Left ventricle myocardium superior (tissue), 1 donor: Measurements from ENCODE around the gene TFF2. TPM values are rescaled to one million over a fixed set of nuclear protein-coding genes. Genes with fewer than 3 reads are reported as not detected.
A peak's percentile ranks its signal among the peaks of the same experiment; 100 is the strongest.

ENCODE experiments used
- ATAC-seq: fragments of 200-7000 bp; cut with Tn5 transposase; one replicate; pipeline ENCODE4 v1.9.1; 2020; ENCODE audit warnings: mild to moderate bottlenecking, moderate library complexity
- DNase-seq: peaks from one replicate; pipeline ENCODE4 v3.0.0-alpha.2; 2020
- intact Hi-C: fragments of 100-400 bp; cut with micrococcal nuclease; formaldehyde crosslinking; loops from one replicate; pipeline ENCODE4 v1.11.0; 2022
- total RNA-seq: library from RNA; stranded (reverse); fragmentation: NEBNext Ultra II Directional; extraction: Animal tissue kit (Norgen Biotek cat#: 25700); gene quantifications from one replicate; pipeline ENCODE4 v1.2.1, GENCODE V29; 2021
- donor health status: DM: no; HTN: yes; CAD: no; lungs with severe emphysema.

TFF2 gene
- total RNA-seq, 1 donor from 2014 or later = not detected

DNA sequence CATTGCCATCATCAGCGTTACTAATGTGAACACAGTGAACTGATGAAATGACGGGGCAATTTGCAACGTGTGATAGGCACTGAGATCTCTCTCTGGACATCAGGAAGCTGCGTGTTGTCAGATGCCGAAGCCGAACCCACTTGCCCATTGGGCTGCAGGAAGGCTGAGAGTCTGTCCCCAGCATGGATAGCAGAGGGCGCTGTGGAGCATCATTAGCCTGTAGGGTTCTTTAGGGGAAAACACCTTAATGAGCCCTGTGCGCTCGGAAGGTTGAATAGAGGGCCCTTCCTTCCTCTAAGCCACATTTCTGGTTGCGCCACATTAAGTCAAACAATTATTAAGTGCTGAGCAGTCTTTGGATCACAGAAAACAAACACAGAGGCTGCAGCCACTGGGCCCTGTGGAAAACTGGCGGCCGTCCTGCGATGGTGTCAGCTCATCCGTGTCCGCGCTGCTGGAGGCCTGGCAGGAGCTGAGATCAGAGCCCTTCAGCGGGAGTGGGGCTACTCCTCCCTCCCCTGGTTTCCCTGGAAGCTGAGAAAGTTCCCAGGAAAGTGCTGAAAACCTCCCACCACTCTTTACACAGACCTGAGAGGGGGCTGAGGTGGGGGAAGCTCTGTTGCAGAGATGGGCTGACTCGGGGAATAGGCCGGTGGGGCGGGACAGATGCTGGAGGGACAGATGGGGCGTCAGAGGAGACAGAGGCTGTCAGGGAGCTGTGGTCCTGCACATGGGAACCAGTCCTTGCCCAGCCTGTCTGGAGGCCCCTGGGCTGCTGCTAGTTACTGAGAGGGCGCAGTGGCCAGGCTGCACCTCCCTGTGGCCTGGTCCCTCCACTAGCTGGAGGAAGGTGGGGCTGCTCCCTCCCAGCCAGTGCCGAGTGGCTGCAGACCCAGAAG is 12.7 kb downstream of the TFF2 start:
- ATAC-seq (peak; percentile 69), DNase-seq (peak; percentile 70)
- intact Hi-C loops = no loop called here

DNA sequence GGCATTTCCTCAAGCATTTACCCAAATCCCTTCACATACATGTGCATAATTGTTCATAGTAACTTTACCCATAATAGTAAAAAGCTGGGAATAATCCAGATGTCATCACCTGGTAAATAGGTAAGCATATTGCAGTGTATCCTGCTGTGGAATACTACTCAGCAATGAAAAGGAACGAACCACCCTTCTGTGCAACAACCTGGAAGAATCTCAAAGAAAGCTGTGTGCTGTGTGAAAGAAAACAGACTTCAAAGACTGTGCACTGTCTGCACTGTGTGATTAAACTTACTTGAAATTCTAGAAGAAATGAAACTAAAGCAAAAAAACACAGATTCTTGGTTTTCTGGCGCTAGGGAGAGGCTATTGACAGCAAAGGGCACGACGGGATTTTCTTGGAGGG is 13.5 kb downstream of the TFF2 start:
- ATAC-seq (no peak), DNase-seq (no peak)
- intact Hi-C loops = no loop called here

GRCh38 chr21:42336054-42336453 is 14.7 kb downstream of the TFF2 start:
- DNase-seq (no peak), ATAC-seq (no peak)
- intact Hi-C loops = no loop called here

GRCh38 chr21:42332557-42333317 is 18.1 kb downstream of the TFF2 start:
- intact Hi-C loops = no loop called here
- DNase-seq (no peak), ATAC-seq (no peak)

GRCh38 chr21:42331660-42332059 is 19.1 kb downstream of the TFF2 start:
- intact Hi-C loops = no loop called here
- no peak for ATAC-seq
- DNase-seq = no peak

DNA sequence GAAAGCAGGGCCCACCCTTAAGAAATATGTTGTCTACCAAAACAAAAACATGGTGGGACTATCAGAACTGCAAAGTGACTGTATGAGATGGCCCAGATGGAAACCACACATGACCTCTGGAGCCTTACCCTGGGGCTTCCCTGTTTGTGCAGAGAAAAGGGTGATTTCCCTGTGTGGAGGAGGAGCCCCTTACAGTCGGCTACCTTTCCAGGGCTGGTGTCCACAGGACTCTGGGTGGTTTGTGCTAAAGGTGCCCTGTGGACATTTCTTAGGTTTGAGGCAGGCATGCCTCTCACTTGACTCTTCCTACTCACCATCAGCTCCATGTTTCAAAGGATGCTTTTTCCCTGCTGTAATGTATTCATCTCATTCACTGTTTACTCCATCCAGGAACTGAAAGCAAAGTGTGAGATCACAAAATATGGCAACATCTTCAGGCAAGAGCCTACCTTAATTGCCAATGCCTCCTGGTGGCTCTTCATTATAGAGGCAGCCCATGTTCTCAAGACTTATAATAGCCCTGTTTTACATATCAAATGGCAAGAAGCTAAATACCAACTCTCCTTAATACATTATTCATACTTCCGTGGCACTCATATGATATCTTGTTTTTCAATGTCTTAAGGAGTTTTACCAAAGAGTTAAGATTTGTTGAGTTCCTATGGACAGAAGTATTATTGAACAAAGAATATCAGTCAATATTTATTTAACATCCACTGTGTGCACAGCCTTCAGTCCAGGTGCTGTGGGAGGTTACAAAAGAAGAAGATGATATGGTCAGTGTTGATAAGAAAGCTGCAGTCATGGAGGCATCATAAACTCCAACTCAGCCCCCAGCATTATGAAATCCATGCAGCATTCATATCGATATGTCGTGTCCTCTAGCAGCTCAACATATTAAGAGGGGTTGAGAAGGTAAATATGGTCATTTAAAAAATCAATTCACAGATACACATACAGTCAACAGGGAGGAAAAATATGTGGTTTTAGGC is 20.1 kb downstream of the TFF2 start:
- DNase-seq = no peak
- ATAC-seq = no peak
- intact Hi-C loops = no loop called here

GRCh38 chr21:42324896-42325295 is 25.9 kb downstream of the TFF2 start:
- DNase-seq = no peak
- ATAC-seq = no peak
- intact Hi-C loops = no loop called here

DNA sequence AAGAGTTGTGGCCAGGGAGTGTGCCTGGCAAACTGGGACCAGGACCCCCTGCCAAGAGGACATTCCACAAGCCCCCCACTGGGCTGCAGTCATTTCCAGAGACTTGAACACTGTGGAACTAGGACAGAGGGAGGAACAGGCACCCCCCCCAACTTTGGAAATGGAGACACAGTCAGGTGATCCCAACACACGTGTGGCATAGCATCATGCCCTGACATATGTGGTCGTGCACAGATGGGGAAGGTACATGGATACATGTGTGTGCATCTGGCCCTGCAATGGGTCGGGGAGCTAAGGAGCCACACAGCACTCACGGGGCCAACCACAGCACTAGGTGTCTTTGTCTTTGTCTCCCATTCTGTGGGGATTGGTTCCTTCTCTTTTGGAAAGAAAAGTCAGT is 28.9 kb downstream of the TFF2 start:
- DNase-seq (no peak), ATAC-seq (no peak)
- intact Hi-C loops = no loop called here

GRCh38 chr21:42321231-42321630 is 29.6 kb downstream of the TFF2 start:
- DNase-seq (no peak), ATAC-seq (no peak)
- intact Hi-C loops = no loop called here

DNA sequence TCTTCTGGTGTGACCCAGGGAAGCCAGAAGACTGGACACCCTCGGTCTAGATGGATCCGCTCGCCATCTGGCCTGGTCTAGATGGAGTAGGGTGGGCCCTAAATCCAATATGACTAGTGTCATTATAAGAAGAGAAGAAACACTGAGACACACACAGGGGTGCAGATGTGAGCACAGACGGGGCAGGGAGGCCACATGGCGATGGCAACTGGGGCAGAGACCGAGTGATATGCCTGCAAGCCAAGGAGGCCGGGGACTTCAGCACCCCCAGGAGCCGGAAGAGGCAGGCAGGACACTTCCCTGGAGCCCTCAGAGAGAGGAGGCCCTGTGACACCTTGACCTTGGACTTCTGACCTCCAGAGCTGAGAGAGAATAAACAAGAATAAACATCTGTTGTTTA is 30.0 kb downstream of the TFF2 start:
- no peak for DNase-seq
- ATAC-seq = no peak
- intact Hi-C loops = no loop called here

GRCh38 chr21:42319851-42320572 is 30.8 kb downstream of the TFF2 start:
- ATAC-seq (no peak), DNase-seq (no peak)
- intact Hi-C loops = no loop called here

DNA sequence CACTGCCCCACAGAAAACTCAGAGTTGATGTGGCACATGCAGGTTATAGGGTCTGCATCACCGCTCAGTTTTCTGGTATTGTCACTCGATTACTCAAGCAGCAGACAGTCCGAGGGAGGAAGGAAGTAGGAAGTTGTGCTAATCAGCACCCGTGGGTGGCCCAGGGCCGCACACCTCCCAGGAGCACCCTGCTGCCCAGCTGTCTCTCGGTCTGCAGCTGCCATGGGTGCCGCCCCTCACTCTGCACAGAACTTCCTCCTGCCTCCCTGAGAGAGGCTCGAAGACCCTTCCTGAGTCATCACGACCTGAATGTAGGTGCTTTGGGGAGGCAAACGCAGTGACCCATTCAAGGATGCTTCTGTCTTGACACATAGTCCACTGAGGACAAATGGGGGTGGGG is 31.4 kb downstream of the TFF2 start:
- ATAC-seq (peak; percentile 28), DNase-seq (no peak)
- intact Hi-C loops = no loop called here

DNA sequence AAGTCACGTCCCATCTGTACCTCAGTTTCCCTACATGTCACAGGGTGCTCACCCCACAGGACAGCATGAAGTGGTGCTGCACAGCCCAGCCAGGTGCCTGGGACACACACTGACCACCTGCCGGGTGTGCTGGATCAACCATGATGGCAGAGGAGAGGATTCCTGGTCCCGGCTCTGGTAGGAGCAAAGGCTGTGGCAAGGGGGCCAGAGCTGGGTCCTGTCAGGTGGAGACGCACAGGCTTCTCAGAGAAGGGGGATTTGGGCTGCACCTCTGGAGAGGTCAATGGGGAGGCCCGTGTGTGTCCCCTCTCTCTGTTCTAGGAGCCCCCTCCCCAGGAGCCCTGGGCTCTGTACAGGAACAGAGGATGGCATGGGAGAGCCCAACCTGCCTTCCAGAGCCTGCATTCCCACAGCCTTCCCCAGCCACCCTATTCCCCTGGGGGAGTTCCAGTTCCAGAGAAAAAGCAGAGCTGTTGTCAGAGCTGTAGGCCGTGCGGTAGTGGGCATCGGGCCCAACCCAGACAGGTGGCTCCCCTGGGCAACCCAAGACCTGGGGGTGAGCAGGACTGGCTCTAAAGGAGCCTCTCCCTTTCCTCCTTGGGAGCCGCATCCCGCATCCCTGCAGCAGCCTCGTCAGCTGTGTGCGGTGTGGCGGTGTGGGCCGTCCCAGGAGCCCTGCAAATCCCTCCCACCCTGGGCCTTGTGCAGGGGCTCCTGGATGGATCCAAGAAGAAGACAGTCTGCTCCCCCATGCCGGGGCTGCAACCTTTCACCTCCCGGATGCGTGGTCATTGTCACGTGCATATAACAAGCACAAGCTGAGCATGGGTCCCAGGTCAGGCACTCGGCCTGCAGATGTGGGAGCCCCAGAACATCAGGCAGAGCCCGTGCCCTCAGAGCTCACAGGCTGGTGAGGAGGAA is 32.7 kb downstream of the TFF2 start:
- ATAC-seq (no peak), DNase-seq (no peak)
- intact Hi-C loops = no loop called here

DNA sequence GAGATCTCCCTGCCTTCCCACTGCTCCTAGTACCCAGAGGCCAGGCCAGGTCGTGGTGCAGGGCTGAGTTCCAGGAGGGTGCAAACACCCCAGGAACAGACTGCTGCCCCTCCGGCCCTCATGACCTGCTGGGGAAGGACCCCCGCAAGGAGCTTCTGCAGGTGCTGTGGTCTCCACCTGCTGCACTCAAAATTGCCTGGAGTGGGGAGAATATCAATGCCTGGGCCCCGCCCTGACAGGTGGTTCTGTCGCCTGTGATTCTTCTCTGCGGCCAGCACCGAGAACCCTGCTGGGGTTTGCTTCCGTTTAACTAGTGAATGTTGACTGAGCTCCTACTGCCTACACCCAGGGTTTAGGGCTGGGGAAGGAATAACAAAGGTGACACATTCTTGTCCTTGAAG is 33.5 kb downstream of the TFF2 start:
- intact Hi-C loops = no loop called here
- DNase-seq (no peak), ATAC-seq (no peak)

GRCh38 chr21:42316891-42317290 is 33.9 kb downstream of the TFF2 start:
- no peak for ATAC-seq
- DNase-seq = no peak
- intact Hi-C loops = no loop called here

DNA sequence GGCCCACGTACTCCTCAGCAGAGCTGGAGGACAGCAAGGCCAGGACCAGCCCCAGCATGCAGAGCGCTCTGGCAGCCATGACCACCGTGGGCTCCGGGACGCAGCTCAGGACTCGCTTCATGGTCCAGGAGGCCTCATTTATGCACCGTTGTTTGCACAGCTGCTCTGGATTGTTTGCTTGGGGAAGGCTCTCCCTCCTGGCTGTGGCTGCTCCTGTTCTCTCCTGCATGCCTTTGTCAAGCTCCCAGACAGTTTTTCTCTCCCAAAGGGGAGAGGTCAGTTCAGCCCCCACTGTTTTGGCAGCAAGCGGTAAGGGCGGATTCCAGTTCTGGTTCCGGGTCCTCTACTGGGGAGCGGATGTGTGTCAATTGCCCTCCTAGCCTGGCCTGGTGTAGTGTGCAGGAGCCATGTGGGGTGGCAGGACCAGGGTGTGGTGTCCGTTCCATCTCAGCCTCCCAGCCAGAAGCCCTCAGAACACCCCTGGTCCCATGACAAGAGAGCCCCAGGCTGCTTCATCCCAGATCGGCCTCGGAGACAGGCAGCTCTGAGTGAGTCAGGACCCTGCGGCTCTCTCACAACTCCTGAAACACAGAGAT is 35.4 kb downstream of the TFF2 start, which contains the start of gene TFF3:
TFF3 (minus strand) TSS at position 114 of the 596 bp plus-strand sequence; CDS start at position 79, 35 bp downstream.
- ATAC-seq = peak; percentile 35
- intact Hi-C loops = no loop called here

GRCh38 chr21:42314616-42315295 is 36.0 kb downstream of the TFF2 start:
- ATAC-seq (no peak), DNase-seq (no peak)
- intact Hi-C loops = no loop called here

More for the DNA sequence above, 35.4 kb downstream of the TFF2 start, which contains the start of gene TFF3:
- DNase-seq = no peak
